ENCODE results near the gene CIDEC. TPM values are rescaled to one million over a fixed set of nuclear protein-coding genes. Genes with fewer than 3 reads are reported as not detected.

The CIDEC gene
- total and polyA plus RNA-seq, 4 donors: 0.28 to 4.2 (median 0.59) TPM; not detected in 1

DNA sequence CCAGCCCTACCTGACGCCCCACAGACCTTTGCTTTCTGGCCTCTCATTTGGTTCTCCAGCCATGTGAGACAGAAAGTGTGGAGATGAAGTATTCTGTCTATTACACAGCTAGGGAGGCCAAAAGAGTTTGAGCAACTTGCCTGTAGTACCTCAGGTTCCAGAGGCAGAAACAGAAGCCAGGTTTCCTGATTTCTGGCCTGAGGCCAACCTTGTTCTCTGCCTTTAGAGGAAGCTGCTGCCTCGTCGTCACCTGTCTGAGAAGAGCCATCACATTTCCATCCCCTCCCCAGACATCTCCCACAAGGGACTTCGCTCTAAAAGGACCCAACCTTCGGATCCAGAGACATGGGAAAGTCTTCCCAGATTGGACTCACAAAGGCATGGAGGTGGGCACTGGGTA lies 26.4 kb upstream of the CIDEC start:
- Histone ChIP-seq H3K27ac (ENCODE audit: low read depth in 1 of 2, low read length in 2 of 2) (no peak overlapping the region), H3K9ac (ENCODE audit: low read depth in 1 of 2, low read length in 2 of 2) (no peak overlapping the region), H3K4me1 (ENCODE audit: control insufficient read depth in 4 of 4, insufficient read depth in 4 of 4, low read length in 3 of 4) (peaks cover 16 to 57% (median 44%) of the 10 kb centered on the region in 4 donors), H3K9me3 (ENCODE audit: control insufficient read depth in 4 of 4, low read length in 3 of 4) (no peaks in the 10 kb centered on the region), H3K36me3 (ENCODE audit: control insufficient read depth in 4 of 4, insufficient read depth in 3 of 4, low read depth in 1 of 4, low read length in 3 of 4) (no peaks in the 10 kb centered on the region), H3K27me3 (ENCODE audit: control insufficient read depth in 4 of 4, insufficient read depth in 4 of 4, low read length in 3 of 4) (no peaks in the 10 kb centered on the region), H3K4me3 (ENCODE audit: low read depth in 1 of 3, low read length in 3 of 3) (no peak overlapping the region)
- no peak for TF ChIP-seq TAF1 (conservative IDR thresholded peaks at IDR 0.05)
- TF ChIP-seq, protein P1, sequence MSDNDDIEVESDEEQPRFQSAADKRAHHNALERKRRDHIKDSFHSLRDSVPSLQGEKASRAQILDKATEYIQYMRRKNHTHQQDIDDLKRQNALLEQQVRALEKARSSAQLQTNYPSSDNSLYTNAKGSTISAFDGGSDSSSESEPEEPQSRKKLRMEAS (IDR thresholded peaks at IDR 0.05): no peak
- no peak for TF ChIP-seq SP1 (IDR thresholded peaks at IDR 0.05)
- no peak for TF ChIP-seq HNF4A (conservative IDR thresholded peaks at IDR 0.05)
- no peak for TF ChIP-seq NR2F2 (IDR thresholded peaks at IDR 0.05)
- no peak for TF ChIP-seq FOXA1 (IDR thresholded peaks at IDR 0.05)
- TF ChIP-seq, protein P2, sequence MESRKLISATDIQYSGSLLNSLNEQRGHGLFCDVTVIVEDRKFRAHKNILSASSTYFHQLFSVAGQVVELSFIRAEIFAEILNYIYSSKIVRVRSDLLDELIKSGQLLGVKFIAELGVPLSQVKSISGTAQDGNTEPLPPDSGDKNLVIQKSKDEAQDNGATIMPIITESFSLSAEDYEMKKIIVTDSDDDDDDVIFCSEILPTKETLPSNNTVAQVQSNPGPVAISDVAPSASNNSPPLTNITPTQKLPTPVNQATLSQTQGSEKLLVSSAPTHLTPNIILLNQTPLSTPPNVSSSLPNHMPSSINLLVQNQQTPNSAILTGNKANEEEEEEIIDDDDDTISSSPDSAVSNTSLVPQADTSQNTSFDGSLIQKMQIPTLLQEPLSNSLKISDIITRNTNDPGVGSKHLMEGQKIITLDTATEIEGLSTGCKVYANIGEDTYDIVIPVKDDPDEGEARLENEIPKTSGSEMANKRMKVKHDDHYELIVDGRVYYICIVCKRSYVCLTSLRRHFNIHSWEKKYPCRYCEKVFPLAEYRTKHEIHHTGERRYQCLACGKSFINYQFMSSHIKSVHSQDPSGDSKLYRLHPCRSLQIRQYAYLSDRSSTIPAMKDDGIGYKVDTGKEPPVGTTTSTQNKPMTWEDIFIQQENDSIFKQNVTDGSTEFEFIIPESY (IDR thresholded peaks at IDR 0.05): no peak
- no peak for TF ChIP-seq GABPA (IDR thresholded peaks at IDR 0.05 in 1 of 2, conservative IDR thresholded peaks at IDR 0.05 in 1 of 2)
- no peak for TF ChIP-seq RXRA (IDR thresholded peaks at IDR 0.05)
- no peak for TF ChIP-seq YY1 (IDR thresholded peaks at IDR 0.05)
- TF ChIP-seq ATF3 (IDR thresholded peaks at IDR 0.05): no peak
- DNase-seq (ENCODE audit: low spot score): no peak
- 80% methylated on average over 5 of the region's 5 CpGs for WGBS

DNA sequence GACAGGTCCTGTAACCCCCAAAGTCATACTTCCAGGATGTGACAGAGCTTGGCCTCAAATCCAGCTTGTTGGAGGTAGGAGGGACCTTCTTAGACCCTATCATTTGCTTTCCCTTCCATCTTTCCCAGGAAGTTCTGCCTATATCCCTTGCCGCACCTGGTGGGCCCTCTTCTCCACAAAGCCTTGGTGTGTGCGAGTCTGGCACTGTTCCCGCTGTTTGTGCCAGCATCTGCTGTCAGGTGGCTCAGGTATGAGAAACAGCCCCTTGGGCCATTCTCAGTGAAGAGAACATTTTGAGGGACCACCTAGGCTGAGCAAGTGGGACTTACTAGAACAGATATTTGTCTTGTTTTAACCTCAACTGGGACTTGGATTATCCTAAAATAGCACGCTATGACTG lies 23.9 kb upstream of the CIDEC start:
- Histone ChIP-seq H3K9me3 (ENCODE audit: control insufficient read depth in 4 of 4, low read length in 3 of 4) (no peaks in the 10 kb centered on the region), H3K27ac (ENCODE audit: low read depth in 1 of 2, low read length in 2 of 2) (no peak overlapping the region)
- WGBS: 91% methylated on average over 4 of the region's 4 CpGs

More for the DNA sequence above, 23.9 kb upstream of the CIDEC start:
- DNase-seq (ENCODE audit: low spot score): no peak
- Histone ChIP-seq H3K36me3 (ENCODE audit: control insufficient read depth in 4 of 4, insufficient read depth in 3 of 4, low read depth in 1 of 4, low read length in 3 of 4) (no peaks in the 10 kb centered on the region), H3K4me1 (ENCODE audit: control insufficient read depth in 4 of 4, insufficient read depth in 4 of 4, low read length in 3 of 4) (peaks cover 12 to 41% (median 37%) of the 10 kb centered on the region in 4 donors), H3K9ac (ENCODE audit: low read depth in 1 of 2, low read length in 2 of 2) (no peak overlapping the region), H3K27me3 (ENCODE audit: control insufficient read depth in 4 of 4, insufficient read depth in 4 of 4, low read length in 3 of 4) (no peaks in the 10 kb centered on the region), H3K4me3 (ENCODE audit: low read depth in 1 of 3, low read length in 3 of 3) (no peak overlapping the region)
- TF ChIP-seq YY1 (IDR thresholded peaks at IDR 0.05) (no peak), SP1 (IDR thresholded peaks at IDR 0.05) (no peak), JUND (IDR thresholded peaks at IDR 0.05) (no peak), HNF4G (IDR thresholded peaks at IDR 0.05) (no peak), ATF3 (IDR thresholded peaks at IDR 0.05) (no peak), GABPA (IDR thresholded peaks at IDR 0.05 in 1 of 2, conservative IDR thresholded peaks at IDR 0.05 in 1 of 2) (no peak), EGR1 (IDR thresholded peaks at IDR 0.05; ENCODE audit: low read depth in 2 of 2) (no peak), FOXA1 (IDR thresholded peaks at IDR 0.05) (no peak)
- TF ChIP-seq, protein P2 (IDR thresholded peaks at IDR 0.05): no peak

All from liver (tissue), 9 donors.